Epithelial cell of esophagus (primary cell): ENCODE results near the gene DHDH.

Experiments
- DNase-seq: peaks from one replicate; pipeline ENCODE4 v3.0.0; 2010; ENCODE audit warnings: low read depth
- H3K4me3 ChIP-seq: 2 replicates; pipeline ENCODE4 v1.5.1; 2011; ENCODE audit warnings: mild to moderate bottlenecking, low read length, control low read depth
- TF ChIP-seq, protein P1 (sequence below): IDR thresholded peaks from 2 replicates; pipeline ENCODE4 v1.5.1; 2011; ENCODE audit warnings: low read depth, mild to moderate bottlenecking, low read length, control low read depth, inconsistent platforms; ENCODE audit not compliant: insufficient read depth; ENCODE audit errors: missing control alignments

The DHDH gene

DNA sequence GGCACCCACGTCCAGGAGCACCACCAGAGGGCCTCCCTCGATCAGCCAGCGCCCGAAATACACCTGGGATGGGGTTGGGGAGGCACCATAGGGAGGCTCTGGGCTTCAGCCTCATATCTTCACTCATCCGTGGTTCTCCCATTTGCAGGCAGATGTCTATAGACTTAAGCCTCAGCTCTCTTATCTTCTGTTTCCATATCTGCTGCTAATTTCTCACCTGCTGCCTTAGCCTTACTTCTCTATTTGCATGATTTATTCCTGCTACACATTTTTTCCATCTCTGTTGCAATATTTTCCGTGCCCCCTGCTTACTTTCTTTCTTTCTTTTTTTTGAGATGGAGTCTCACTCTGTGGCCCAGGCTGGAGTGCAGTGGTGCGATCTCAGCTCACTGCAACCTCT is 53.8 kb downstream of the DHDH start:
- TF ChIP-seq, protein P1, sequence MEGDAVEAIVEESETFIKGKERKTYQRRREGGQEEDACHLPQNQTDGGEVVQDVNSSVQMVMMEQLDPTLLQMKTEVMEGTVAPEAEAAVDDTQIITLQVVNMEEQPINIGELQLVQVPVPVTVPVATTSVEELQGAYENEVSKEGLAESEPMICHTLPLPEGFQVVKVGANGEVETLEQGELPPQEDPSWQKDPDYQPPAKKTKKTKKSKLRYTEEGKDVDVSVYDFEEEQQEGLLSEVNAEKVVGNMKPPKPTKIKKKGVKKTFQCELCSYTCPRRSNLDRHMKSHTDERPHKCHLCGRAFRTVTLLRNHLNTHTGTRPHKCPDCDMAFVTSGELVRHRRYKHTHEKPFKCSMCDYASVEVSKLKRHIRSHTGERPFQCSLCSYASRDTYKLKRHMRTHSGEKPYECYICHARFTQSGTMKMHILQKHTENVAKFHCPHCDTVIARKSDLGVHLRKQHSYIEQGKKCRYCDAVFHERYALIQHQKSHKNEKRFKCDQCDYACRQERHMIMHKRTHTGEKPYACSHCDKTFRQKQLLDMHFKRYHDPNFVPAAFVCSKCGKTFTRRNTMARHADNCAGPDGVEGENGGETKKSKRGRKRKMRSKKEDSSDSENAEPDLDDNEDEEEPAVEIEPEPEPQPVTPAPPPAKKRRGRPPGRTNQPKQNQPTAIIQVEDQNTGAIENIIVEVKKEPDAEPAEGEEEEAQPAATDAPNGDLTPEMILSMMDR, result no peak
- DNase-seq, result no peak
- H3K4me3 ChIP-seq, result no peak overlapping the region

DNA sequence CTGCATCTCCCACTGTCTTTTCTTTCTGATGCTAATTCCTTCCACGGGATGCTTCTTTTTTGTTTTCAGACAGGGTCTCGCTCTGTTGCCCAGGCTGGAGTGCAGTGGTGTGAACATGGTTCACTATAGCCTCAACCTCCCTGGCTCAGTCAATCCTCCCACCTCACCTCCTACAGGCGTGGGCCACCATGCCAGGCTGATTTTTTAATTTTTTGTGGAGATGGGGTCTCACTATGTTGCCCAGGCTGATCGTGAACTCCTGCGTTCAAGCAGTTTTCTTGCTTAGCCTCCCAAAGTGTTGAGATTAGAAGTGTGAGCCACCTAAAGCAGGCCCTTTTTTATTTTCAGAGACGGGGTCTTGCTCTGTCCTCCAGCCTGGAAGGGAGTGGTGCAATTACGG is 54.8 kb downstream of the DHDH start:
- TF ChIP-seq, protein P1, result no peak
- no peak overlapping the region for H3K4me3 ChIP-seq
- no peak for DNase-seq

DNA sequence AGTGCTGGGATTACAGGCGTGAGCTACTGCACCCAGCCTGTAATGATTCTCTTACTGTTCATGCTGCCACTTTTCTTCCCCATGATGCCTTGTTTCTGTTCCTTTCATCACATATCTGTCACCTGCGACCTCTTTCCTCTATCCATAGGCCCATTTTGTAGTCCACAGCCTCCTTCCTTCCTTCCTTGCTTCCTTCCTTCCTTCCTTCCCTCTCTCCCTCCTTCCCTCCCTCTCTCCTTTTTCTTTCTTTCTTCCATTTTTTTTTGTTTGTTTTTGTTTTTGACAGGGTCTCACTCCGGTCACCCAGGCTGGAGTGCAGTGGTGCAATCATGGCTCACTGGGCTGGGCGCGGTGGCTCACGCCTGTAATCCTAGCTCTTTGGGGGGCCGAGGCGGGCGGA is 55.4 kb downstream of the DHDH start:
- H3K4me3 ChIP-seq, result no peak overlapping the region
- DNase-seq, result no peak
- TF ChIP-seq, protein P1, result no peak

DNA sequence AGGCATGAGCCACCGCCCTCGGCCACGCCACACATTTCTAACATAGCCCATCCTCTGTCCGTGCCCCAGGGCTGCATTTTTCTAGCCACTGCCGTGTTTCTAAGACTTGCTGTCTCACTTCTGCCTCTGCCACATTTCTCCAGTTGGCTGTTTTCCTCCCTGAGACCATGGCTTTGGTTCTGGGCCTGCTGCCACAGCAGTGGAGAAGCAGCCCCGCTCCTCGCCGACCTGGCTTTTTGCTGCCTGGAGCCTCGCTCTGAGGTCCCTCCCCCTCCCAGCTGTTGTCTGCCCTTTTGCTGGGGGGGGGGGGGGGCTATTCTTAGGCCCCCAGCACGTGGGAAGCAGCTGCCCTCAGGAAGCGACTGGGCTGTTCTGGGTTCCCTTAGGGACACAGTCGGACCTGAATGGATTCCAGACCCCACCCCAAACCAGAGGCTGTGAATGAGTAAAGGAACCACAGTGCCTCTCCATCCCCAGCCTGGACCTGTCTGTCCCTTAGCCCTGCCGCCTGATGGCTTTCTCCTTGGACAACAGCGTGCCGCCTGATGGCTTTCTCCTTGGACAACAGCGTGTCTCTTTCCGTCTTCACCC is 56.3 kb downstream of the DHDH start:
- DNase-seq, result no peak
- H3K4me3 ChIP-seq, result no peak overlapping the region
- TF ChIP-seq, protein P1, result no peak

DNA sequence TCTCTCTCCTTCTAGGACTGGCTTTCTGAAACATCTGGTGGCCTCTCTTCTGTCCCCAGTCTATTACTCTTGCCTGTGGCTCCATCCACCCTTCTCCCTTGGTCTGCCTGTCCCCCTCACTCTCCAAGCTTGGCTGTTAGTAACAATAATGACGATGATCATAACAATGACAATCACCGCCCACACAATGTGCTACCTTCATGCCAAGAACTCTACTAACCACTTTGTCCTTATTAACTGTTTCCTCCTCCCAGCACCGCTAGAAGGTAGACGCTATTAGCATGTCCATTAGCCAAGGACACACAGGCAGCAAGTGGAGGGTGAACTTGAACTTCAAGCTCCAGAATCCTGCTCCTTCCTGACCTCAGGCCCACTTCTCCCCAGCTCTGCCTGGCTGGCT is 56.9 kb downstream of the DHDH start:
- no peak overlapping the region for H3K4me3 ChIP-seq
- no peak for DNase-seq
- TF ChIP-seq, protein P1, result no peak

DNA sequence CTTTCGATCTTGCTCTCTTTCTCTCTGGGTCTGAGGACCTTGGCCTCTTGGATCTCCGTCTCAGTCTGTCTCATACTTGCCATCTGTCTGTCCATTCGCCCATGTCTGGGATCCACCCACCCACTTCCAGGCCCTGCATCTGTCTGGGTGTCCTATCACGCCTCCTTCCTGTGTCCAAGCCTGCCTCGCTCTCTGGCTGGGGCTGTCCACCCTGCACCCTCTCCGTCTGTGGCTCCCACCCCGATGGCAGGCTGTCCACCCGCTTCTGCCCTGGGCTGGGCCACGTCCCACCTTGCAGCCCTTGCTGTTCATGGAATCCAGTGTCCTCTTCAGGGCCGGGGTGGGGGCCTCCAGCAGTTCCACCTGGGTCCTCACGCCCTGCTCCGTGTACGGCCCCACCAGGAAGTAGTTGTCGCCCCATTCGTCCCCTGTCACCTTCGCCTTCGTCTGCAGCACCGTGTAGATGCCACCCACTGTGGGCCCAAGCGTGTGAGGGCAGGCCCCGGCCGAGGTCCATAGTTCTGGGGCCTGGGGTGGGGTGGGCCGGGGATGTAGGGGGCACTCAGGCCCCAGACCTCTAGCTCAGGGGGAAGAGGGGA is 57.6 kb downstream of the DHDH start:
- no peak for DNase-seq
- TF ChIP-seq, protein P1, result no peak
- peak overlapping the region; percentile 90 for H3K4me3 ChIP-seq
